DMS79 treated with DMSO at 0.1 percent for 48 hours (cell line): ENCODE results near the gene PAQR5.
"Not testable (repeated sequence)": the region's sequence is repeated elsewhere in the genome, so short reads cannot be mapped to it uniquely, and the experiment has no call there.

Source experiments
- DNase-seq: peaks from one replicate; lab custom pipeline; 2025; lab: John Stamatoyannopoulos, UW

PAQR5 gene

GRCh38 chr15:69357773-69358771 lies 59.4 kb downstream of the PAQR5 start:
- peak; percentile 78 for DNase-seq

DNA sequence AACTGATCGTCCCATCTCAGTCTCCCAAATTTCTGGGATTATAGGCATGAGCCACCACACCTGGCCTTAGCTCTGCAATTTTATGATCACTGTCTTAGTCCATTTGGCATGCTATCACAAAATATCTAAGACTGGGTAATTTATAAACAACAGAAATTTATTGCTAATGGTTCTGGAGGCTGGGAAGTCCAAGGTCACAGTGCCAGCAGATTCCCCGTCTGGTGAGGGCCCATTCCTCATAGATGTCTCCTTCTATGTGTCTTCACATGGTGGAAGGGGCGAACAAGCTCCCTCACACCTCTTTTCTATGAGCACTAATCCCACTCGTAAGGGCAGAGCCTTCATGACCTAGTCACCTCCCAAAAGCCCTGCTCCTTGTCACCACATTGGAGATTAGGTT lies 60.1 kb downstream of the PAQR5 start:
- DNase-seq = no peak

GRCh38 chr15:69359722-69360121 lies 61.0 kb downstream of the PAQR5 start:
- DNase-seq = no peak

GRCh38 chr15:69360642-69361041 lies 61.9 kb downstream of the PAQR5 start:
- DNase-seq = no peak

GRCh38 chr15:69367236-69367635 lies 68.5 kb downstream of the PAQR5 start:
- no peak for DNase-seq

- DNase-seq = no peak
Measured at GRCh38 chr15:69369631-69370030, 70.9 kb downstream of the PAQR5 start.

DNA sequence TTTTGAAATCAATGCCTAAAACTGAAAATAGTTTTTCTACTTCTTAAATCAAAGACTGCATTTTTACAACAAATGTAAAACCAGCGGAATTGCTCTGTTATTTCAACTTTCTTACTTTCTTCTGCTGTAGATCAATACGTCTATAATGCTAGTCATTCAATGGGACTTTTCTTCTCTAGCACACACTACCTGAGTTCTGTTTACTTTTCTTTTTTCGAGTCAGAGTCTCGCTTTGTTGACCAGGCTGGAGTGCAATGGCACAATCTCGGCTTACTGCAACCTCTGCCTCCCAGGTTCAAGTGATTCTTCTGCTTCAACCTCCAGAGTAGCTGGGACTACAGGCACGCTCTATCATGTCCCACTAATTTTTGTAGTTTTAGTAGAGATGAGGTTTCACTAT lies 74.7 kb downstream of the PAQR5 start:
- DNase-seq = no peak

GRCh38 chr15:69375151-69375790 lies 76.6 kb downstream of the PAQR5 start:
- no peak for DNase-seq

- DNase-seq = no peak
Measured at GRCh38 chr15:69377216-69377970, 78.7 kb downstream of the PAQR5 start.

GRCh38 chr15:69380100-69380725 lies 81.5 kb downstream of the PAQR5 start:
- DNase-seq = no peak

- DNase-seq = no peak
Measured at GRCh38 chr15:69380726-69381105, 82.0 kb downstream of the PAQR5 start.

- not testable (repeated sequence) for DNase-seq
Measured at GRCh38 chr15:69382176-69382575, 83.5 kb downstream of the PAQR5 start.

- DNase-seq = not testable (repeated sequence)
Measured at GRCh38 chr15:69384066-69384465, 85.4 kb downstream of the PAQR5 start.

DNA sequence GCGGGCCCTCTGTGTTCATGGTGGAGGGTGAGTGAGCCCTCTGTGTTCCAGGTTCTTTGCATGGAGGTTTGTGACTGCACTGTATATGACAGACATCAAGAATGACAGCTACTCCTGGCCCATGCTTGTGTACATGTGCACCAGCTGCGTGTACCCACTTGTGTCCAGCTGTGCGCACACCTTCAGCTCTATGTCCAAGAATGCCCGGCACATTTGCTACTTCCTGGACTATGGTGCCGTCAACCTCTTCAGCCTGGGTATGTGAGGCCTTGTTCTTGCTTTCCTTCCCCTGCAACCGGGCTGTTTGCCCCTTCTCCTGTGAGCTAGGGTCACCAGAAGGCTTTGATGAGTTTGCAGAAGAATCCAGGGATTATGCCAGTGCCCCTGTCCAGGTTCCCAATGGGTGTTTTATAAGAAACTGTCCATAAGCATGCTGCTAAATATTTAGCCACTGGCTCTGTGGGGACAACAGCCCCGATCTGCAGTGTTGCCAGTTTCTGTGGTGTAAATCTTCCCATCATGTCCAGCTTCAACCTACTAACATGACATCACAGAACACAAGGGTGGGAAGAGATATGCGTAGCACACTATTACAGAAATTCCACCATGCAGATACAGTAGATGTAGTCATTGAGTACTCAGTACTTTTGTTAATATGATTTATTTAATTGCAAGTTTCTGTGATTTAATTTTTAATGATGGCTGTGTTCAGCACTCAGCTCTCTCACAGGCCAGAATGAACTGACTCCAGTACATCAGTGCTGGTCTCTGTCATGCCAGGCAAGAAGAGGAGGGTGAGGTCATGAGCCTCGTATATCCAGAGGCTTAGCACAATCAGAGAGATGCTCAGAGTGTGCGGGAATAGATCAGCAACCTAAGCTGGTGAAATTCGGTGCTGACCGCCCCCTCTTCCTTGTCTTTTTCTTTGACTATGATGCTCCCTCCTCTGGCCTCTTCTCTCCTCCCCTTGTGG lies 86.2 kb downstream of the PAQR5 start:
- no peak for DNase-seq

DNA sequence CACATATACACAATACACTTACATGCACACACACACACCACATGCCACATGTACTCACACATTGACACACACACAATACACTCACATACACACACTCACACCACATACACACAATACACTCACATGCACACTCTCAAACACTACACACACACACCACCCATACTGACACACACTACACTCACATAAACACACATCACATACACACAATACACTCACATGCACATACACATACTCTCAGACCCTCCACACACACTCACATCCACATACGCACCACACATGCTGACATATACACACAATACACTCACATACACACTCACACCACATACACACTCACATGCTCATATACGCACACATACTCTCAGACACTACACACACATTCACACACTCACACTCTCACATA lies 87.1 kb downstream of the PAQR5 start:
- DNase-seq = no peak

GRCh38 chr15:69386284-69386683 lies 87.6 kb downstream of the PAQR5 start:
- no peak for DNase-seq

DNA sequence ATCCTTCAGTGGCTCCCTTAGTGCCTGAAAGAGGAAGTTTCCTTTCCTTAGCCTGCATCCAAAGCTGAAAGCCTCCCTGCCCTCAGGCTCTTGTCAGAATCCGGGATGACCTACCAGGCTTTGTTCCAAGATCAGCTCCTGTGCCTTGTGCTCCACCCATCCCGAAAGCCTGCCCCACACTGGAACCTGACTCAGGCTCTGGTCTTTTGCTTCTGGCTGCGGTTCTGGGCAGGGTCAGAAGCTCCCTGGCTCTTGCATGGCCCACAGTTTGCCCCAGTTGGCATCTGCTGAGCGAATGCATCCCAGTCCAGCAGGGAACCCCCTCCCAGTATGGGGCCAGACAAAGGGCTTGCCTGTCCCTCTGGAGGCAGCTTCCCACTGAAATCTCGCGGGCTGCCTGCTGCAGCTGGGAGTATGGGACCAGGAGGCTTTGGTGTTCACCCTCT lies 89.6 kb downstream of the PAQR5 start:
- no peak for DNase-seq

DNA sequence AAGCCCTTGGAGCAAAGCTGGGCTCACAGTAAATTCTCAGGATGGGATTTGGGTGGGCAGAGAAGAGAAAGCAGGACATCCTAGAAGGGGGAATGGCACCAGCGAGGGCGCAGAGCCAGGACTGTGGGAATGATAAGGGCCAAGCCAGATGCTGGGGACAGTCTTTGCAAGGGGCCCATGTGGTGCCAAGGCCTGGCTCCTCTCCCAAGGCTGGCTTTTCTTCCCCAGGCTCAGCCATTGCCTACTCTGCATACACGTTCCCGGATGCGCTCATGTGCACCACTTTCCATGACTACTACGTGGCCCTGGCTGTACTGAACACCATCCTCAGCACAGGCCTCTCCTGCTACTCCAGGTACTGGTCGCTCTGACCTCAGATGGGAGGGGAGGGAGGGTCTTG lies 90.7 kb downstream of the PAQR5 start:
- no peak for DNase-seq

GRCh38 chr15:69390575-69390974 lies 91.9 kb downstream of the PAQR5 start:
- no peak for DNase-seq

DNA sequence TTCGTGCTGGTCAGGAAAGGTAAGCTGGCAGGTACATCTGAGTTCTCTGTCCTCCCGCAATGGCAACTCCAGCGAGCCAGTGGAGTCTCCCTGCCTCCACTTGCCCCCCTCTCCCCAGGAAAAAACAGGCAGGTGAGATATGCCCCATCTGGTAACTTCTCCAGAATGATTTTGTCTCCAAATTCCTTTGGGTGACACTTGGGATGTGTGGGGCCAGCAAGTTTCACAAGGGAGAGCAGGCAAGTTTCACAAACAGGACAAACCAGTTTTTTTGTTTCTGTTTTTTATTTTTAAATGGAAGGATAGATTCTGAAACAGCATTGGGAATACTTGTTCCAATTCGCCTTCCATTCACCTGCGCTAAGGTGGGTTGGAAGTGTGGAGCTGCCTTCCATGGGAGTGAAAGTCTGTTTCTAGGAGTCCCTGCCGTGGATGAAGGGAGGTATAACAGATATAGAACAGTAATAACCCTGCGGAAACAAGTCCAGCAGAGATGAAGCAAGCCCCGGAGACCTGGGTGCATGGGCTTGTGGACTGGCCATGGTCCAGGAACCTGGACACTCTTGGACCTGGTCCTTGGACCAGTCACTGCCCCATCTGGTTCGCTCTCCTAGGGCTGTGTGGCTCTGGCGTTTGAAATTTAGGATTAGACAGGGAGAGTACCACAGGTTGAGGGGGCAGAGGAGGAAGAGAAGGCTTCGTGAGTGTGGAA lies 92.5 kb downstream of the PAQR5 start:
- DNase-seq = no peak
